A673 (cell line): ENCODE results near the gene KCTD16.

Experiments used
- CTCF ChIP-seq: fragments of 300-800, 200-600 bp; sonication (generic); conservative IDR thresholded peaks from 2 replicates; pipeline ENCODE4 v1.5.1; 2017; ENCODE audit warnings: low read depth, mild to moderate bottlenecking, antibody characterized with exemption, low read length, moderate library complexity, mixed read lengths
- EZH2 ChIP-seq: fragments of 200-600 bp; sonication (generic); IDR thresholded peaks from 2 replicates; pipeline ENCODE4 v1.6.1; 2017; ENCODE audit warnings: borderline replicate concordance, low read depth, mild to moderate bottlenecking, mixed read lengths, antibody characterized with exemption, low read length; ENCODE audit not compliant: poor library complexity, severe bottlenecking

GRCh38 chr5:144469106-144469505 lies 298.4 kb downstream of the KCTD16 start:
- no peak for TF ChIP-seq CTCF
- TF ChIP-seq EZH2, result no peak
